Epithelial cell of esophagus (primary cell): Measurements from ENCODE around the gene DDX25.

ENCODE experiments used
- DNase-seq: peaks from one replicate; pipeline ENCODE4 v3.0.0; 2010; ENCODE audit warnings: low read depth
- H3K4me3 ChIP-seq: 2 replicates; pipeline ENCODE4 v1.5.1; 2011; ENCODE audit warnings: mild to moderate bottlenecking, low read length, control low read depth
- TF ChIP-seq, protein P1 (sequence below): IDR thresholded peaks from 2 replicates; pipeline ENCODE4 v1.5.1; 2011; ENCODE audit warnings: low read depth, mild to moderate bottlenecking, low read length, control low read depth, inconsistent platforms; ENCODE audit not compliant: insufficient read depth; ENCODE audit errors: missing control alignments

The DDX25 gene

DNA sequence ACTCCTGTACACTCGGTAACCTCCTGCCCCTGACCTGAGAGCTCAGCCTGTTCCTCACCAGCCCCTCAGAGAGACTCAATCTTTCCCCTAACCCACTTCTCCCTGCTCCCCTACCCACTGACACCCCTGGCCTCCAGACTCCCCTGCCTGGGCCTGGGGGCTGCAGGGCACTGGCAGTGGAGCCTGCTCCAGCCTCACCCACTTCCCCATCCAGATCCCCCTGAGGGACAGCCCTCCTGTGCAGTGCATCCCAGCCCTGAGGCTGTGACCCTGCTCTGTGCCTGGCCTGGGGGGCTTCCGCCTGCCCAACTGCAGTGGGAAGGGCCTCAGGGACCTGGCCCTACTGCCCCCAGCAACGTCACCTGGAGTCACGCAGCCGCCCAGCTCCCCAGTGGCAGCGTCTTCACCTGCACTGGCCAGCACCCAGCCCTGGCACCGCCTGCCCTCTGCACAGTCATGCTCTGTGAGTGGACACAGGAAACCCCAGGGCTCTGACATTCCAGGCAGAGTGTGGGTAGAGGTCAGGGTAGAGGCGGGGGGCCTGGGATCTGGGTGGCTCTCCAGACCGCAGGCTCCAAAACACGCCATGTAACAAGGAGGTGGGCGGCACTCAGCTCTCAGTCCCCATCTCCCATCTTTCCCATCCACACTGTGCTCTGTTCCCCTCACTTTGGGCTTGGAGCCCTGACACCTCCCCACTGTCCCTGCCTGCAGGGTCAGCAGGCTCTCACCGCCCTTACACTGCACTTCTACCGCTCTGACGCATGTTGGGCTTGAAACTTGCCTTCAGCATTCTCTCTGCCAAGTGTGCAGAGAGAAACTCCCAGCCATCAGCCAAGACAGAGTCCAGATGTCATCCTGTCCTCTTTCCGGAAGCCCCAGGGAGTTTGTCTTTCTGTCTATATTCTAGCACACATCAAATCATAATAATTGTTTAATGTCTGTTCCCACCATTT, 46.7 kb downstream of the DDX25 start:
- TF ChIP-seq, protein P1, sequence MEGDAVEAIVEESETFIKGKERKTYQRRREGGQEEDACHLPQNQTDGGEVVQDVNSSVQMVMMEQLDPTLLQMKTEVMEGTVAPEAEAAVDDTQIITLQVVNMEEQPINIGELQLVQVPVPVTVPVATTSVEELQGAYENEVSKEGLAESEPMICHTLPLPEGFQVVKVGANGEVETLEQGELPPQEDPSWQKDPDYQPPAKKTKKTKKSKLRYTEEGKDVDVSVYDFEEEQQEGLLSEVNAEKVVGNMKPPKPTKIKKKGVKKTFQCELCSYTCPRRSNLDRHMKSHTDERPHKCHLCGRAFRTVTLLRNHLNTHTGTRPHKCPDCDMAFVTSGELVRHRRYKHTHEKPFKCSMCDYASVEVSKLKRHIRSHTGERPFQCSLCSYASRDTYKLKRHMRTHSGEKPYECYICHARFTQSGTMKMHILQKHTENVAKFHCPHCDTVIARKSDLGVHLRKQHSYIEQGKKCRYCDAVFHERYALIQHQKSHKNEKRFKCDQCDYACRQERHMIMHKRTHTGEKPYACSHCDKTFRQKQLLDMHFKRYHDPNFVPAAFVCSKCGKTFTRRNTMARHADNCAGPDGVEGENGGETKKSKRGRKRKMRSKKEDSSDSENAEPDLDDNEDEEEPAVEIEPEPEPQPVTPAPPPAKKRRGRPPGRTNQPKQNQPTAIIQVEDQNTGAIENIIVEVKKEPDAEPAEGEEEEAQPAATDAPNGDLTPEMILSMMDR = no peak
- DNase-seq = no peak
- no peak overlapping the region for H3K4me3 ChIP-seq

GRCh38 chr11:125951731-125952130, 47.4 kb downstream of the DDX25 start:
- H3K4me3 ChIP-seq = no peak overlapping the region
- no peak for DNase-seq
- TF ChIP-seq, protein P1 = no peak

DNA sequence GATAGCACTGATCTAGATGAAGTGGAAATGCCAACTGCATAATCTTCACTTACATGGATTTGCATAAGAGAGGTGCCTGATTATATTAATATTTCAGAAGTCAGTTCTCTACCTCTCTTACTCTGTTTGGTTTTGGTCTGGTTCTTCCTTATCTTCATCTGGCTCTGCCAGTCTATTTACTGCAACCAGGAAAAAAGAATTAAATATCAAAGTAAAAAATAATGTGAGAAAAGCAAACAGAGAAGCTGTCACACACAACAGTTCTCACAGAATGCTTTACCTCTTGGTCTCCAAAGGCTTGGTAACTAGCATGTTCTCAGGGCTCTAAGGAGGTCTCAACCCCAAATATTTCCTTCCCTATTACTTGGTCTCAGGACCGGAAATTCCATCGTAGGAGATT, 48.3 kb downstream of the DDX25 start:
- peak; percentile 16 for DNase-seq
- TF ChIP-seq, protein P1 = no peak
- H3K4me3 ChIP-seq = no peak overlapping the region

DNA sequence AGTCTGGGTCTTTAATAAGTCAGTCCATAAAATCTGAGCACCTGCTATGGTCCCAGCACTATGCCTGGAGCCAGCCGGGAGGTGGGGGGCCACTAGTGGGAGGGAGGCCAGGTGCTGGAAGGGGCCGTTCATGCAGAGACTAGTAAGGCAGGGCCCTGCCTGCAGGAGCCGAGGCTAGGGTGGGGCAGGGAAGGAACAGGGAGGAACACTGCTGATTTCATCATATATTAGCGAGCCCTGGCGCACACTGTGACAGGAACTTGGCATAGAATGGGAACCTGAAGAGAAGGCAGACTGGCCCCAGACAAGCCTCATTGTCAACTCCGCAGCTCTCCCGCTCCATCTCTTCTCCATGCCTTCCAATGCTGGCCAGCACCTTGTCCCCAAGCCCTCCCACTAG, 48.7 kb downstream of the DDX25 start:
- TF ChIP-seq, protein P1 = no peak
- no peak for DNase-seq

GRCh38 chr11:125953401-125953935, 49.2 kb downstream of the DDX25 start:
- no peak for DNase-seq

More for the DNA sequence above, 48.7 kb downstream of the DDX25 start:
- H3K4me3 ChIP-seq = no peak overlapping the region

GRCh38 chr11:125954123-125954944, 50.0 kb downstream of the DDX25 start:
- no peak overlapping the region for H3K4me3 ChIP-seq
- no peak for DNase-seq
- TF ChIP-seq, protein P1 = no peak

More at GRCh38 chr11:125953401-125953935, 49.2 kb downstream of the DDX25 start:
- H3K4me3 ChIP-seq = no peak overlapping the region
- TF ChIP-seq, protein P1 = no peak
